ENCODE results near the gene ZNF280C.
"Not testable (repeated sequence)": the region's sequence is repeated elsewhere in the genome, so short reads cannot be mapped to it uniquely, and the experiment has no call there.

The ZNF280C gene

GRCh38 chrX:130282151-130282550 is 13.5 kb upstream of the ZNF280C start:
- no peak for TF ChIP-seq CTCF (IDR thresholded peaks at IDR 0.05; ENCODE audit: insufficient read depth, low read depth, low read length, missing control alignments)
- H3K4me3 ChIP-seq (ENCODE audit: low read length), result no peak overlapping the region
- DNase-seq (ENCODE audit: low read depth), result peak; percentile 21

- TF ChIP-seq CTCF (IDR thresholded peaks at IDR 0.05; ENCODE audit: insufficient read depth, low read depth, low read length, missing control alignments), result no peak
- no peak overlapping the region for H3K4me3 ChIP-seq (ENCODE audit: low read length)
- no peak for DNase-seq (ENCODE audit: low read depth)
Observed at GRCh38 chrX:130280901-130281300, 12.2 kb upstream of the ZNF280C start.

GRCh38 chrX:130272253-130272652 is 3.6 kb upstream of the ZNF280C start:
- H3K4me3 ChIP-seq (ENCODE audit: low read length); DNase-seq (ENCODE audit: low read depth): not testable (repeated sequence)

- DNase-seq (ENCODE audit: low read depth); H3K4me3 ChIP-seq (ENCODE audit: low read length): not testable (repeated sequence)
Observed at GRCh38 chrX:130269391-130269790, 692 bp upstream of the ZNF280C start.

GRCh38 chrX:130267956-130268448 is 697 bp downstream of the ZNF280C start:
- no peak for DNase-seq (ENCODE audit: low read depth)
- TF ChIP-seq CTCF (IDR thresholded peaks at IDR 0.05; ENCODE audit: insufficient read depth, low read depth, low read length, missing control alignments), result no peak

GRCh38 chrX:130264573-130264972 is 4.1 kb downstream of the ZNF280C start:
- no peak for TF ChIP-seq CTCF (IDR thresholded peaks at IDR 0.05; ENCODE audit: insufficient read depth, low read depth, low read length, missing control alignments)
- H3K4me3 ChIP-seq (ENCODE audit: low read length), result no peak overlapping the region
- DNase-seq (ENCODE audit: low read depth), result peak; percentile 39

More at GRCh38 chrX:130267956-130268448, 697 bp downstream of the ZNF280C start:
- H3K4me3 ChIP-seq (ENCODE audit: low read length), result peak overlapping the region; percentile 68

- DNase-seq (ENCODE audit: low read depth), result no peak
- TF ChIP-seq CTCF (IDR thresholded peaks at IDR 0.05; ENCODE audit: insufficient read depth, low read depth, low read length, missing control alignments), result no peak
- no peak overlapping the region for H3K4me3 ChIP-seq (ENCODE audit: low read length)
Observed at GRCh38 chrX:130263016-130263415, 5.7 kb downstream of the ZNF280C start.

- no peak overlapping the region for H3K4me3 ChIP-seq (ENCODE audit: low read length)
- no peak for DNase-seq (ENCODE audit: low read depth)
- no peak for TF ChIP-seq CTCF (IDR thresholded peaks at IDR 0.05; ENCODE audit: insufficient read depth, low read depth, low read length, missing control alignments)
Observed at GRCh38 chrX:130262231-130262630, 6.5 kb downstream of the ZNF280C start.
